ENCODE data around the gene EGFL8.
"Not testable (repeated sequence)": the region's sequence is repeated elsewhere in the genome, so short reads cannot be mapped to it uniquely, and the experiment has no call there.

The EGFL8 gene

GRCh38 chr6:32188381-32189068 is 24.1 kb downstream of the EGFL8 start:
- Histone ChIP-seq H3K4me3 (ENCODE audit: low read length) (peak overlapping the region; percentile 77), H3K27me3 (ENCODE audit: control insufficient read depth, insufficient read depth, low read length) (no peaks in the 10 kb centered on the region), H3K9ac (ENCODE audit: low read length) (peak overlapping the region; percentile 78), H3K27ac (ENCODE audit: low read length) (no peak overlapping the region), H3K9me3 (ENCODE audit: control insufficient read depth, low read depth, low read length) (no peaks in the 10 kb centered on the region), H3K36me3 (ENCODE audit: control insufficient read depth, low read depth, low read length) (peaks cover 19% of the 10 kb centered on the region), H3K4me1 (ENCODE audit: control insufficient read depth, low read depth, low read length) (peaks cover 22% of the 10 kb centered on the region)

- H3K27ac ChIP-seq (ENCODE audit: low read length) = peak overlapping the region; percentile 39
- H3K36me3 ChIP-seq (ENCODE audit: control insufficient read depth, low read depth, low read length) = peaks cover 19% of the 10 kb centered on the region
- no peaks in the 10 kb centered on the region for H3K27me3 ChIP-seq (ENCODE audit: control insufficient read depth, insufficient read depth, low read length)
- peaks cover 26% of the 10 kb centered on the region for H3K4me1 ChIP-seq (ENCODE audit: control insufficient read depth, low read depth, low read length)
- peak overlapping the region; percentile 77 for H3K4me3 ChIP-seq (ENCODE audit: low read length)
- H3K9me3 ChIP-seq (ENCODE audit: control insufficient read depth, low read depth, low read length) = no peaks in the 10 kb centered on the region
- peak overlapping the region; percentile 78 for H3K9ac ChIP-seq (ENCODE audit: low read length)
Measured at GRCh38 chr6:32189069-32189741, 24.8 kb downstream of the EGFL8 start.

GRCh38 chr6:32189742-32190053 is 25.3 kb downstream of the EGFL8 start:
- Histone ChIP-seq H3K4me3 (ENCODE audit: low read length) (peak overlapping the region; percentile 77), H3K36me3 (ENCODE audit: control insufficient read depth, low read depth, low read length) (peaks cover 19% of the 10 kb centered on the region), H3K4me1 (ENCODE audit: control insufficient read depth, low read depth, low read length) (peaks cover 31% of the 10 kb centered on the region), H3K27ac (ENCODE audit: low read length) (peak overlapping the region; percentile 39), H3K27me3 (ENCODE audit: control insufficient read depth, insufficient read depth, low read length) (no peaks in the 10 kb centered on the region), H3K9me3 (ENCODE audit: control insufficient read depth, low read depth, low read length) (no peaks in the 10 kb centered on the region), H3K9ac (ENCODE audit: low read length) (peak overlapping the region; percentile 78)

- Histone ChIP-seq H3K36me3 (ENCODE audit: control insufficient read depth, low read depth, low read length) (peaks cover 19% of the 10 kb centered on the region), H3K9ac (ENCODE audit: low read length) (peak within 1 kb of the TSS; percentile 78), H3K9me3 (ENCODE audit: control insufficient read depth, low read depth, low read length) (no peaks in the 10 kb centered on the region), H3K27ac (ENCODE audit: low read length) (peak within 1 kb of the TSS; percentile 39), H3K4me1 (ENCODE audit: control insufficient read depth, low read depth, low read length) (peaks cover 34% of the 10 kb centered on the region), H3K27me3 (ENCODE audit: control insufficient read depth, insufficient read depth, low read length) (no peaks in the 10 kb centered on the region), H3K4me3 (ENCODE audit: low read length) (peak within 1 kb of the TSS; percentile 77)
Measured at GRCh38 chr6:32190054-32190851, 25.9 kb downstream of the EGFL8 start, which contains the start of gene PBX2. TSS of gene PBX2 (minus strand) at chr6:32190202. CDS start at chr6:32189915, 287 bp downstream.

- H3K27me3 ChIP-seq (ENCODE audit: control insufficient read depth, insufficient read depth, low read length) = no peaks in the 10 kb centered on the region
- H3K36me3 ChIP-seq (ENCODE audit: control insufficient read depth, low read depth, low read length) = peaks cover 19% of the 10 kb centered on the region
- H3K9me3 ChIP-seq (ENCODE audit: control insufficient read depth, low read depth, low read length) = no peaks in the 10 kb centered on the region
- H3K9ac ChIP-seq (ENCODE audit: low read length) = no peak overlapping the region
- H3K4me1 ChIP-seq (ENCODE audit: control insufficient read depth, low read depth, low read length) = peaks cover 34% of the 10 kb centered on the region
- no peak overlapping the region for H3K27ac ChIP-seq (ENCODE audit: low read length)
- H3K4me3 ChIP-seq (ENCODE audit: low read length) = no peak overlapping the region
Measured at GRCh38 chr6:32190911-32191677, 26.7 kb downstream of the EGFL8 start.

- Histone ChIP-seq H3K27me3 (ENCODE audit: control insufficient read depth, insufficient read depth, low read length) (no peaks in the 10 kb centered on the region), H3K27ac (ENCODE audit: low read length) (no peak overlapping the region), H3K4me3 (ENCODE audit: low read length) (no peak overlapping the region), H3K9me3 (ENCODE audit: control insufficient read depth, low read depth, low read length) (no peaks in the 10 kb centered on the region), H3K36me3 (ENCODE audit: control insufficient read depth, low read depth, low read length) (peaks cover 10% of the 10 kb centered on the region), H3K4me1 (ENCODE audit: control insufficient read depth, low read depth, low read length) (peaks cover 36% of the 10 kb centered on the region), H3K9ac (ENCODE audit: low read length) (no peak overlapping the region)
Measured at GRCh38 chr6:32191696-32192607, 27.6 kb downstream of the EGFL8 start.

- Histone ChIP-seq H3K4me3 (ENCODE audit: low read length) (no peak within 1 kb of the TSS), H3K27ac (ENCODE audit: low read length) (no peak within 1 kb of the TSS), H3K27me3 (ENCODE audit: control insufficient read depth, insufficient read depth, low read length) (no peaks in the 10 kb centered on the region), H3K4me1 (ENCODE audit: control insufficient read depth, low read depth, low read length) (peaks cover 38% of the 10 kb centered on the region), H3K9ac (ENCODE audit: low read length) (no peak within 1 kb of the TSS), H3K36me3 (ENCODE audit: control insufficient read depth, low read depth, low read length) (peaks cover 4% of the 10 kb centered on the region), H3K9me3 (ENCODE audit: control insufficient read depth, low read depth, low read length) (no peaks in the 10 kb centered on the region)
Measured at GRCh38 chr6:32192608-32193039, 28.2 kb downstream of the EGFL8 start, which contains the start of gene GPSM3. TSS of gene GPSM3 (minus strand) at chr6:32192643. CDS start at chr6:32192513, 130 bp downstream.

GRCh38 chr6:32193096-32193495 is 28.7 kb downstream of the EGFL8 start:
- H3K4me1 ChIP-seq (ENCODE audit: control insufficient read depth, low read depth, low read length) = peaks cover 38% of the 10 kb centered on the region
- not testable (repeated sequence) for H3K36me3 ChIP-seq (ENCODE audit: control insufficient read depth, low read depth, low read length); H3K4me3 ChIP-seq (ENCODE audit: low read length); H3K9ac ChIP-seq (ENCODE audit: low read length); H3K9me3 ChIP-seq (ENCODE audit: control insufficient read depth, low read depth, low read length); H3K27ac ChIP-seq (ENCODE audit: low read length); H3K27me3 ChIP-seq (ENCODE audit: control insufficient read depth, insufficient read depth, low read length)

- Histone ChIP-seq H3K9ac (ENCODE audit: low read length) (no peak overlapping the region), H3K27me3 (ENCODE audit: control insufficient read depth, insufficient read depth, low read length) (no peaks in the 10 kb centered on the region), H3K4me3 (ENCODE audit: low read length) (no peak overlapping the region), H3K4me1 (ENCODE audit: control insufficient read depth, low read depth, low read length) (peaks cover 32% of the 10 kb centered on the region), H3K36me3 (ENCODE audit: control insufficient read depth, low read depth, low read length) (no peaks in the 10 kb centered on the region), H3K9me3 (ENCODE audit: control insufficient read depth, low read depth, low read length) (no peaks in the 10 kb centered on the region), H3K27ac (ENCODE audit: low read length) (no peak overlapping the region)
Measured at GRCh38 chr6:32194388-32194787, 30.0 kb downstream of the EGFL8 start.

GRCh38 chr6:32194825-32195651 is 30.6 kb downstream of the EGFL8 start:
- Histone ChIP-seq H3K27ac (ENCODE audit: low read length) (peak overlapping the region; percentile 92), H3K9ac (ENCODE audit: low read length) (peak overlapping the region; percentile 73), H3K36me3 (ENCODE audit: control insufficient read depth, low read depth, low read length) (no peaks in the 10 kb centered on the region), H3K9me3 (ENCODE audit: control insufficient read depth, low read depth, low read length) (no peaks in the 10 kb centered on the region), H3K4me3 (ENCODE audit: low read length) (peak overlapping the region; percentile 68), H3K27me3 (ENCODE audit: control insufficient read depth, insufficient read depth, low read length) (no peaks in the 10 kb centered on the region), H3K4me1 (ENCODE audit: control insufficient read depth, low read depth, low read length) (peaks cover 32% of the 10 kb centered on the region)

Measured in iPS-18a (cell line).